Measurements from ENCODE around the gene CST6.

GRCh38 chr11:66015454-66015881 lies 3.7 kb downstream of the CST6 start:
- TF ChIP-seq, protein P1, sequence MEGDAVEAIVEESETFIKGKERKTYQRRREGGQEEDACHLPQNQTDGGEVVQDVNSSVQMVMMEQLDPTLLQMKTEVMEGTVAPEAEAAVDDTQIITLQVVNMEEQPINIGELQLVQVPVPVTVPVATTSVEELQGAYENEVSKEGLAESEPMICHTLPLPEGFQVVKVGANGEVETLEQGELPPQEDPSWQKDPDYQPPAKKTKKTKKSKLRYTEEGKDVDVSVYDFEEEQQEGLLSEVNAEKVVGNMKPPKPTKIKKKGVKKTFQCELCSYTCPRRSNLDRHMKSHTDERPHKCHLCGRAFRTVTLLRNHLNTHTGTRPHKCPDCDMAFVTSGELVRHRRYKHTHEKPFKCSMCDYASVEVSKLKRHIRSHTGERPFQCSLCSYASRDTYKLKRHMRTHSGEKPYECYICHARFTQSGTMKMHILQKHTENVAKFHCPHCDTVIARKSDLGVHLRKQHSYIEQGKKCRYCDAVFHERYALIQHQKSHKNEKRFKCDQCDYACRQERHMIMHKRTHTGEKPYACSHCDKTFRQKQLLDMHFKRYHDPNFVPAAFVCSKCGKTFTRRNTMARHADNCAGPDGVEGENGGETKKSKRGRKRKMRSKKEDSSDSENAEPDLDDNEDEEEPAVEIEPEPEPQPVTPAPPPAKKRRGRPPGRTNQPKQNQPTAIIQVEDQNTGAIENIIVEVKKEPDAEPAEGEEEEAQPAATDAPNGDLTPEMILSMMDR (IDR thresholded peaks at IDR 0.05; ENCODE audit: low read depth, low read length) = no peak
- TF ChIP-seq EZH2phosphoT487 (IDR thresholded peaks at IDR 0.05; ENCODE audit: low read depth) = no peak

Data from OCI-LY3 (cell line).